HepG2 (cell line): ENCODE results near the gene SPAM1. TPM values are rescaled to one million over a fixed set of nuclear protein-coding genes. Genes with fewer than 3 reads are reported as not detected.

Source experiments
- ATAC-seq: fragments of 200-7000 bp; cut with Tn5 transposase; 3 replicates; pipeline ENCODE4 v1.9.1; 2020; ENCODE audit warnings: mild to moderate bottlenecking, moderate library complexity
- BruUV-seq: library from RNA; stranded (reverse); fragments of 400-500 nt; replicated peaks from 2 replicates; lab custom pipeline; 2021; lab: Mats Ljungman, UMichigan
- CTCF ChIA-PET: fragments of 300-600 bp; formaldehyde crosslinking; extraction: SDS; loops from one replicate; lab custom pipeline; 2021; ENCODE audit warnings: low total read pairs, inconsistent platforms, low intra/inter-chr PET ratio; lab: Yijun Ruan, JAX
- POLR2A ChIA-PET: fragments of 350-600 bp; sonication (Branson Sonifier 250); formaldehyde crosslinking; loops from one replicate; lab custom pipeline; 2020; ENCODE audit warnings: antibody characterized with exemption, inconsistent platforms; lab: Yijun Ruan, JAX
- DNase-seq: peaks from one replicate; pipeline ENCODE4 v3.0.0-alpha.2; 2015; ENCODE audit warnings: low spot score
- FAIRE-seq: peaks from 3 replicates; lab custom pipeline; 2011; peaks lifted over from hg19 to GRCh38; lab: Jason Lieb, UNC
- H2AFZ ChIP-seq: one replicate; pipeline ENCODE4 v1.6.1; 2011; ENCODE audit warnings: low read length, inconsistent platforms
- H3K27ac ChIP-seq: fragments of 300-600 bp; 3 replicates; pipeline ENCODE4 v1.8.0; 2011; ENCODE audit warnings: mixed run types, mild to moderate bottlenecking, mixed read lengths, low read length, inconsistent platforms; ENCODE audit not compliant: insufficient read depth; ENCODE audit errors: extremely low read length
- H3K27me3 ChIP-seq, 2 experiments: fragments of 200-600 bp in 1 of 2; 2 replicates in 1 of 2; 3 replicates in 1 of 2; pipeline versions ENCODE4 v1.6.0 to v1.8.0; 2011; ENCODE audit warnings: low read length in 2 of 2, mild to moderate bottlenecking in 2 of 2, moderate library complexity in 2 of 2, inconsistent platforms in 1 of 2; ENCODE audit not compliant: insufficient read depth in 2 of 2, control insufficient read depth in 1 of 2
- H3K36me3 ChIP-seq, 2 experiments: fragments of 200-600 bp in 1 of 2; replicated peaks in 1 of 2; 2 replicates in 1 of 2; 3 replicates in 1 of 2; pipeline versions ENCODE4 v1.5.1 to v1.8.0; 2011; ENCODE audit warnings: low read length in 2 of 2, inconsistent platforms in 1 of 2; ENCODE audit not compliant: insufficient read depth in 2 of 2, control insufficient read depth in 1 of 2
- H3K4me1 ChIP-seq: 2 replicates; pipeline ENCODE4 v1.5.1; 2012; ENCODE audit warnings: low read length, inconsistent platforms; ENCODE audit not compliant: insufficient read depth
- H3K4me2 ChIP-seq: 2 replicates; pipeline ENCODE4 v1.6.0; 2011; ENCODE audit warnings: low read depth, low read length, inconsistent platforms
- H3K4me3 ChIP-seq, 3 experiments: fragments of 200-600 bp in 1 of 3; sonication (generic), shearing (Covaris generic) in 1 of 3; replicated peaks in 1 of 3; 2 replicates each; pipeline ENCODE4 v1.5.1; 2011 to 2016; ENCODE audit warnings: low read length in 3 of 3, inconsistent platforms in 2 of 3, low read depth in 2 of 3, mild to moderate bottlenecking in 2 of 3, control low read depth in 1 of 3, mixed read lengths in 1 of 3; ENCODE audit not compliant: insufficient read depth in 1 of 3
- H3K79me2 ChIP-seq: one replicate; pipeline ENCODE4 v1.6.1; 2011; ENCODE audit warnings: low read length, inconsistent platforms; ENCODE audit not compliant: insufficient read depth
- H3K9ac ChIP-seq: 2 replicates; pipeline ENCODE4 v1.6.0; 2011; ENCODE audit warnings: mild to moderate bottlenecking, low read depth, low read length, inconsistent platforms; ENCODE audit not compliant: insufficient read depth
- H3K9me3 ChIP-seq: 2 replicates; pipeline ENCODE4 v1.5.1; 2012; ENCODE audit warnings: mild to moderate bottlenecking, low read length
- H4K20me1 ChIP-seq: 2 replicates; pipeline ENCODE4 v1.6.0; 2011; ENCODE audit warnings: inconsistent platforms, mild to moderate bottlenecking, low read length, moderate library complexity; ENCODE audit not compliant: insufficient read depth
- DNMT1 ChIP-seq: sonication (generic); formaldehyde crosslinking; IDR thresholded peaks from 2 replicates; pipeline ENCODE4 v1.5.1; 2020; ENCODE audit warnings: mild to moderate bottlenecking, missing genetic modification reagents
- FOXA3 ChIP-seq: IDR thresholded peaks from 2 replicates; pipeline ENCODE4 v1.6.1; 2016; ENCODE audit warnings: missing genetic modification reagents, missing compliant biosample characterization
- IRF2 ChIP-seq: IDR thresholded peaks from 2 replicates; pipeline ENCODE4 v1.6.1; 2018; ENCODE audit warnings: missing genetic modification reagents, missing compliant biosample characterization
- KLF12 ChIP-seq: sonication (generic); formaldehyde crosslinking; IDR thresholded peaks from 2 replicates; pipeline ENCODE4 v1.4.0; 2020; ENCODE audit warnings: missing genetic modification reagents, borderline replicate concordance
- ZNF20 ChIP-seq: sonication (generic); formaldehyde crosslinking; IDR thresholded peaks from 2 replicates; pipeline ENCODE4 v1.4.0; 2020; ENCODE audit warnings: mild to moderate bottlenecking, moderate library complexity, missing genetic modification reagents
- ZNF331 ChIP-seq: sonication (generic); formaldehyde crosslinking; IDR thresholded peaks from 2 replicates; pipeline ENCODE4 v1.4.0; 2020; ENCODE audit warnings: missing genetic modification reagents
- WGBS: methylation state at CpG from one replicate; pipeline ENCODE4 v1.1.6; 2017; ENCODE audit warnings: low lambda C conversion rate; 5-methylcytosine and 5-hydroxymethylcytosine counted together
- in situ Hi-C: cut with HindIII; loops from 2 replicates; pipeline ENCODE4 v1.10.0; 2017; ENCODE audit warnings: low pct_unique_long_range_greater_than_20kb; ENCODE audit not compliant: extremely low pct_ligation_motif_present
- intact Hi-C: fragments of 100-400 bp; cut with micrococcal nuclease; formaldehyde crosslinking; loops from one replicate; pipeline ENCODE4 v1.10.0; 2022; ENCODE audit not compliant: unreplicated experiment
- polyA plus RNA-seq, 8 experiments: library from polyadenylated mRNA; depleted of rRNA in 3 of 8; stranded (reverse) in 7 of 8; unstranded in 1 of 8; fragments of >200 nt; fragmentation: Illumina TruSeq in 4 of 8; extraction: Trizol in 4 of 8; gene quantifications; 2 replicates each; pipeline versions ENCODE4 v1.2.1 to v1.2.3, GENCODE V29; 2011 to 2016; ENCODE audit warnings: low read depth in 4 of 8, missing spikeins in 1 of 8, mixed read lengths in 1 of 8; ENCODE audit not compliant: insufficient read depth in 1 of 8
- total RNA-seq, 5 experiments: library from RNA; depleted of rRNA; stranded (reverse); fragments of >200 nt; fragmentation: Illumina TruSeq; extraction: Trizol; gene quantifications; 2 replicates each; pipeline ENCODE4 v1.2.3, GENCODE V29; 2016; ENCODE audit warnings: low read depth in 1 of 5
- TF ChIP-seq, protein P1 (sequence below): IDR thresholded peaks from 2 replicates; pipeline ENCODE4 v1.6.1; 2012; ENCODE audit warnings: low read length, improper control_type of control experiment

The SPAM1 gene
- total and polyA plus RNA-seq, 2 of the 13 experiments (the other 11 are each of a cell fraction or from before 2014, with no cell fraction given) = not detected

DNA sequence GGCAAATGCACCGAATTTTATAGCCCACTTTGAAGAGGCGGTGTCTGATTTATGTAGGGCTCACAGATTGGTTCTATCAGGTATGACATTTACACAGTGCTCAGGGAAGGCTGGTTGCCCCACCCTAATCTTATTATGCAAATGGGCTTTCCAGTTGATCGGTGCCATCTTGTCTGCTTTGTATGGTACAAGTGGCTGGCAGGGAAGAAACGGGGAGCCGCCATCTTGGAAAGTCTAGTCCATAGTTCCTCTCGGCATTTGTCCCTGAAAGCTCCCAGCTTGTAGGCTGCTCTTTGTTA lies 71.2 kb downstream of the SPAM1 start:
- ATAC-seq = no peak
- H3K4me3 ChIP-seq = no peak overlapping the region
- no peaks in the 10 kb centered on the region; a peak in 1 of 5 replicates for H3K27me3 ChIP-seq
- H3K79me2 ChIP-seq = no peaks in the 10 kb centered on the region
- DNase-seq = no peak
- H3K27ac ChIP-seq = no peak overlapping the region
- POLR2A ChIA-PET = no interaction called here
- H3K4me2 ChIP-seq = no peak overlapping the region
- no peaks in the 10 kb centered on the region for H4K20me1 ChIP-seq
- in situ Hi-C loops (no loop called here), intact Hi-C loops (no loop called here)
- FAIRE-seq = no peak
- no TSS peak for BruUV-seq
- H3K4me1 ChIP-seq = no peaks in the 10 kb centered on the region
- 50% methylated on average over 6 of the region's 6 CpGs for WGBS
- no peak for TF ChIP-seq ZNF20 (CRISPR knock-in tag)
- no peak for TF ChIP-seq KLF12 (CRISPR knock-in tag)
- TF ChIP-seq ZNF331 = no peak
- TF ChIP-seq, protein P1, sequence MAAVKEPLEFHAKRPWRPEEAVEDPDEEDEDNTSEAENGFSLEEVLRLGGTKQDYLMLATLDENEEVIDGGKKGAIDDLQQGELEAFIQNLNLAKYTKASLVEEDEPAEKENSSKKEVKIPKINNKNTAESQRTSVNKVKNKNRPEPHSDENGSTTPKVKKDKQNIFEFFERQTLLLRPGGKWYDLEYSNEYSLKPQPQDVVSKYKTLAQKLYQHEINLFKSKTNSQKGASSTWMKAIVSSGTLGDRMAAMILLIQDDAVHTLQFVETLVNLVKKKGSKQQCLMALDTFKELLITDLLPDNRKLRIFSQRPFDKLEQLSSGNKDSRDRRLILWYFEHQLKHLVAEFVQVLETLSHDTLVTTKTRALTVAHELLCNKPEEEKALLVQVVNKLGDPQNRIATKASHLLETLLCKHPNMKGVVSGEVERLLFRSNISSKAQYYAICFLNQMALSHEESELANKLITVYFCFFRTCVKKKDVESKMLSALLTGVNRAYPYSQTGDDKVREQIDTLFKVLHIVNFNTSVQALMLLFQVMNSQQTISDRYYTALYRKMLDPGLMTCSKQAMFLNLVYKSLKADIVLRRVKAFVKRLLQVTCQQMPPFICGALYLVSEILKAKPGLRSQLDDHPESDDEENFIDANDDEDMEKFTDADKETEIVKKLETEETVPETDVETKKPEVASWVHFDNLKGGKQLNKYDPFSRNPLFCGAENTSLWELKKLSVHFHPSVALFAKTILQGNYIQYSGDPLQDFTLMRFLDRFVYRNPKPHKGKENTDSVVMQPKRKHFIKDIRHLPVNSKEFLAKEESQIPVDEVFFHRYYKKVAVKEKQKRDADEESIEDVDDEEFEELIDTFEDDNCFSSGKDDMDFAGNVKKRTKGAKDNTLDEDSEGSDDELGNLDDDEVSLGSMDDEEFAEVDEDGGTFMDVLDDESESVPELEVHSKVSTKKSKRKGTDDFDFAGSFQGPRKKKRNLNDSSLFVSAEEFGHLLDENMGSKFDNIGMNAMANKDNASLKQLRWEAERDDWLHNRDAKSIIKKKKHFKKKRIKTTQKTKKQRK = no peak
- no peak for TF ChIP-seq FOXA3
- TF ChIP-seq IRF2 (CRISPR knock-in tag) = no peak
- TF ChIP-seq DNMT1 (CRISPR knock-in tag) = no peak
- TF ChIP-seq, all 625 proteins: peak for 0
- Histone ChIP-seq H2AFZ (no peak overlapping the region), H3K9me3 (no peaks in the 10 kb centered on the region; the same call in 1 of the 2 replicates), H3K9ac (no peak overlapping the region), H3K36me3 (no peaks in the 10 kb centered on the region)
- CTCF ChIA-PET = no interaction called here
